HEK293 (cell line): ENCODE measurements around the gene ZSCAN30.

ENCODE experiments used
- CTCF ChIA-PET: fragments of 350-600 bp; formaldehyde crosslinking; extraction: SDS; loops from one replicate; lab custom pipeline; 2021; ENCODE audit warnings: antibody characterized with exemption; lab: Yijun Ruan, JAX
- POLR2A ChIA-PET: fragments of 300-600 bp; formaldehyde crosslinking; extraction: SDS; loops from one replicate; lab custom pipeline; 2020; ENCODE audit warnings: antibody characterized with exemption, inconsistent platforms; lab: Yijun Ruan, JAX
- H3K27ac ChIP-seq: fragments of 200-500 bp; sonication (Bioruptor generic); 2 replicates; pipeline ENCODE4 v1.5.1; 2014; ENCODE audit warnings: low read depth, low read length, control low read depth, inconsistent platforms; ENCODE audit errors: extremely low read depth
- H3K36me3 ChIP-seq, 2 experiments: fragments of 200-500 bp in 1 of 2; sonication (Bioruptor generic) in 1 of 2; 1 replicate in 1 of 2; 2 replicates in 1 of 2; pipeline ENCODE4 v1.5.1; 2014 to 2017; ENCODE audit warnings: inconsistent platforms in 2 of 2, low read length in 2 of 2; ENCODE audit not compliant: control insufficient read depth in 2 of 2, insufficient read depth in 1 of 2
- H3K4me1 ChIP-seq: fragments of 200-500 bp; sonication (Bioruptor generic); 2 replicates; pipeline ENCODE4 v1.5.1; 2014; ENCODE audit warnings: mild to moderate bottlenecking, low read length, inconsistent platforms; ENCODE audit not compliant: control insufficient read depth, insufficient read depth
- H3K4me3 ChIP-seq: 2 replicates; pipeline ENCODE4 v1.5.1; 2011; ENCODE audit warnings: low read depth, mild to moderate bottlenecking, control low read depth, low read length, moderate library complexity
- H3K9me3 ChIP-seq: fragments of 200-500 bp; sonication (Bioruptor generic); 2 replicates; pipeline ENCODE4 v1.5.1; 2014; ENCODE audit warnings: low read depth, low read length, inconsistent platforms; ENCODE audit not compliant: control insufficient read depth, insufficient read depth
- KLF9 ChIP-seq: fragments of 450-650 bp; formaldehyde crosslinking; IDR thresholded peaks from 2 replicates; pipeline ENCODE4 v1.5.1; 2016; ENCODE audit warnings: missing biosample characterization, missing genetic modification characterization, low read depth
- REST ChIP-seq: fragments of 450-650 bp; formaldehyde crosslinking; IDR thresholded peaks from 2 replicates; pipeline ENCODE4 v1.5.1; 2016; ENCODE audit warnings: missing biosample characterization, missing genetic modification characterization
- SALL2 ChIP-seq: fragments of 450-650 bp; formaldehyde crosslinking; IDR thresholded peaks from 2 replicates; pipeline ENCODE4 v1.5.0; 2017; ENCODE audit warnings: missing biosample characterization, mild to moderate bottlenecking, missing genetic modification characterization, borderline replicate concordance
- ZBTB1 ChIP-seq: fragments of 450-650 bp; formaldehyde crosslinking; IDR thresholded peaks from 2 replicates; pipeline ENCODE4 v1.5.1; 2016; ENCODE audit warnings: missing biosample characterization, missing genetic modification characterization
- ZFP69B ChIP-seq: fragments of 450-650 bp; formaldehyde crosslinking; IDR thresholded peaks from 2 replicates; pipeline ENCODE4 v1.5.1; 2016; ENCODE audit warnings: missing biosample characterization, missing genetic modification characterization
- ZNF10 ChIP-seq: fragments of 450-650 bp; formaldehyde crosslinking; IDR thresholded peaks from 2 replicates; pipeline ENCODE4 v1.5.1; 2017; ENCODE audit warnings: missing biosample characterization, missing genetic modification characterization
- ZNF184 ChIP-seq: fragments of 450-650 bp; IDR thresholded peaks from 2 replicates; pipeline ENCODE4 v1.5.1; 2018; ENCODE audit warnings: missing biosample characterization, mild to moderate bottlenecking, missing genetic modification characterization
- ZNF214 ChIP-seq: fragments of 450-650 bp; formaldehyde crosslinking; IDR thresholded peaks from 2 replicates; pipeline ENCODE4 v1.5.1; 2017; ENCODE audit warnings: missing biosample characterization, mild to moderate bottlenecking, missing genetic modification characterization, borderline replicate concordance
- ZNF26 ChIP-seq: fragments of 450-650 bp; formaldehyde crosslinking; IDR thresholded peaks from 2 replicates; pipeline ENCODE4 v1.5.1; 2016; ENCODE audit warnings: missing biosample characterization, missing genetic modification characterization
- ZNF274 ChIP-seq, 2 experiments: fragments of 200-500 bp in 1 of 2; fragments of 450-650 bp in 1 of 2; sonication (Bioruptor generic) in 1 of 2; formaldehyde crosslinking in 1 of 2; IDR thresholded peaks; 2 replicates each; pipeline versions ENCODE4 v1.5.1 to v1.6.1; 2014 to 2016; ENCODE audit warnings: borderline replicate concordance in 1 of 2, inconsistent platforms in 1 of 2, low read length in 1 of 2, missing biosample characterization in 1 of 2, missing genetic modification characterization in 1 of 2
- ZNF280C ChIP-seq: fragments of 450-650 bp; formaldehyde crosslinking; IDR thresholded peaks from 2 replicates; pipeline ENCODE4 v1.5.1; 2016; ENCODE audit warnings: missing biosample characterization, missing genetic modification characterization
- ZNF426 ChIP-seq: fragments of 450-650 bp; formaldehyde crosslinking; IDR thresholded peaks from 2 replicates; pipeline ENCODE4 v1.5.1; 2017; ENCODE audit warnings: missing biosample characterization, missing genetic modification characterization, mild to moderate bottlenecking, inconsistent platforms, moderate library complexity
- ZNF501 ChIP-seq: fragments of 450-650 bp; formaldehyde crosslinking; IDR thresholded peaks from 2 replicates; pipeline ENCODE4 v1.5.1; 2016; ENCODE audit warnings: missing biosample characterization, missing genetic modification characterization
- ZNF530 ChIP-seq: fragments of 450-650 bp; formaldehyde crosslinking; IDR thresholded peaks from 2 replicates; pipeline ENCODE4 v1.5.1; 2016; ENCODE audit warnings: low read depth, missing biosample characterization, missing genetic modification characterization
- ZNF629 ChIP-seq: fragments of 450-650 bp; formaldehyde crosslinking; IDR thresholded peaks from 2 replicates; pipeline ENCODE4 v1.5.1; 2017; ENCODE audit warnings: missing biosample characterization, missing genetic modification characterization
- ZNF704 ChIP-seq: fragments of 450-650 bp; formaldehyde crosslinking; IDR thresholded peaks from 2 replicates; pipeline ENCODE4 v1.5.1; 2016; ENCODE audit warnings: missing biosample characterization, missing genetic modification characterization
- ZNF768 ChIP-seq: fragments of 450-650 bp; formaldehyde crosslinking; IDR thresholded peaks from 2 replicates; pipeline ENCODE4 v1.5.1; 2018; ENCODE audit warnings: missing biosample characterization, mild to moderate bottlenecking, missing genetic modification characterization
- ZNF776 ChIP-seq: fragments of 450-650 bp; formaldehyde crosslinking; IDR thresholded peaks from 2 replicates; pipeline ENCODE4 v1.5.0; 2017; ENCODE audit warnings: missing biosample characterization, missing genetic modification characterization, borderline replicate concordance
- ZNF791 ChIP-seq: fragments of 450-650 bp; formaldehyde crosslinking; IDR thresholded peaks from 2 replicates; pipeline ENCODE4 v1.5.1; 2016; ENCODE audit warnings: missing biosample characterization, missing genetic modification characterization
- TF ChIP-seq, protein P1 (sequence below): fragments of 450-650 bp; formaldehyde crosslinking; IDR thresholded peaks from 2 replicates; pipeline ENCODE4 v1.5.1; 2016; ENCODE audit warnings: missing biosample characterization, missing genetic modification characterization

The ZSCAN30 gene

GRCh38 chr18:35324926-35325655 is 35.1 kb upstream of the ZSCAN30 start (continued):
- no peak for TF ChIP-seq ZNF704 (tag by site-specific recombination)
- TF ChIP-seq ZNF26 = no peak
- TF ChIP-seq ZNF10 (tag by site-specific recombination) = no peak
- TF ChIP-seq, protein P1, sequence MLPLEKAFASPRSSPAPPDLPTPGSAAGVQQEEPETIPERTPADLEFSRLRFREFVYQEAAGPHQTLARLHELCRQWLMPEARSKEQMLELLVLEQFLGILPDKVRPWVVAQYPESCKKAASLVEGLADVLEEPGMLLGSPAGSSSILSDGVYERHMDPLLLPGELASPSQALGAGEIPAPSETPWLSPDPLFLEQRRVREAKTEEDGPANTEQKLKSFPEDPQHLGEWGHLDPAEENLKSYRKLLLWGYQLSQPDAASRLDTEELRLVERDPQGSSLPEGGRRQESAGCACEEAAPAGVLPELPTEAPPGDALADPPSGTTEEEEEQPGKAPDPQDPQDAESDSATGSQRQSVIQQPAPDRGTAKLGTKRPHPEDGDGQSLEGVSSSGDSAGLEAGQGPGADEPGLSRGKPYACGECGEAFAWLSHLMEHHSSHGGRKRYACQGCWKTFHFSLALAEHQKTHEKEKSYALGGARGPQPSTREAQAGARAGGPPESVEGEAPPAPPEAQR (tag by site-specific recombination) = no peak
- TF ChIP-seq ZNF768 = no peak
- TF ChIP-seq ZNF629 = no peak
- no peak for TF ChIP-seq ZBTB1 (tag by site-specific recombination)
- TF ChIP-seq ZNF530 = no peak
- TF ChIP-seq ZNF214 (tag by site-specific recombination) = no peak
- TF ChIP-seq KLF9 (tag by site-specific recombination) = no peak

GRCh38 chr18:35322486-35323458 is 32.7 kb upstream of the ZSCAN30 start:
- TF ChIP-seq ZNF274 (IDR thresholded peaks at IDR 0.05; ENCODE audit: low read length) (no peak), ZNF274 (tag by site-specific recombination; IDR thresholded peaks at IDR 0.05; ENCODE audit: borderline replicate concordance) (no peak), ZNF426 (tag by site-specific recombination) (no peak), ZFP69B (tag by site-specific recombination) (no peak), REST (tag by site-specific recombination) (no peak), ZNF791 (tag by site-specific recombination) (no peak), SALL2 (tag by site-specific recombination) (no peak), ZNF280C (tag by site-specific recombination) (no peak), ZNF501 (tag by site-specific recombination) (no peak), ZNF776 (no peak), ZNF184 (tag by site-specific recombination) (no peak), ZNF768 (no peak)
- Histone ChIP-seq H3K4me3 (no peak overlapping the region), H3K36me3 (no peaks in the 10 kb centered on the region), H3K27ac (no peak overlapping the region), H3K4me1 (no peaks in the 10 kb centered on the region), H3K9me3 (no peaks in the 10 kb centered on the region)
- POLR2A ChIA-PET = no interaction called here
- CTCF ChIA-PET = no interaction called here
